GM19395 (cell line): ENCODE data around the gene ORC5.
"Not testable (repeated sequence)": the region's sequence is repeated elsewhere in the genome, so short reads cannot be mapped to it uniquely, and the experiment has no call there.

Source experiments
- ATAC-seq: cut with Tn5 transposase; IDR thresholded peaks from one replicate; pipeline ENCODE4 v1.9.1; 2021; ENCODE audit warnings: mild to moderate bottlenecking, moderate library complexity; ENCODE audit not compliant: unreplicated experiment

The ORC5 gene

GRCh38 chr7:104207731-104208420 lies at the start of gene ORC5:
Gene ORC5, minus strand, starts transcription at chr7:104208013. Its CDS starts 109 bp downstream, at chr7:104207904.
- ATAC-seq, result peak; percentile 99

- ATAC-seq, result no peak
Measured at GRCh38 chr7:104255616-104256015, 47.8 kb upstream of the ORC5 start.

- ATAC-seq, result no peak
Measured at GRCh38 chr7:104255194-104255593, 47.4 kb upstream of the ORC5 start.

GRCh38 chr7:104254696-104255095 lies 46.9 kb upstream of the ORC5 start:
- no peak for ATAC-seq

- ATAC-seq, result no peak
Measured at GRCh38 chr7:104252409-104253134, 44.8 kb upstream of the ORC5 start.

GRCh38 chr7:104242638-104243037 lies 34.8 kb upstream of the ORC5 start:
- no peak for ATAC-seq

GRCh38 chr7:104241538-104242209 lies 33.9 kb upstream of the ORC5 start:
- no peak for ATAC-seq

- no peak for ATAC-seq
Measured at GRCh38 chr7:104241135-104241534, 33.3 kb upstream of the ORC5 start.

- no peak for ATAC-seq
Measured at GRCh38 chr7:104240401-104240800, 32.6 kb upstream of the ORC5 start.

GRCh38 chr7:104234990-104235389 lies 27.2 kb upstream of the ORC5 start:
- not testable (repeated sequence) for ATAC-seq

- ATAC-seq, result peak; percentile 93
Measured at GRCh38 chr7:104231054-104232046, 23.5 kb upstream of the ORC5 start.

GRCh38 chr7:104230606-104231005 lies 22.8 kb upstream of the ORC5 start:
- no peak for ATAC-seq

- no peak for ATAC-seq
Measured at GRCh38 chr7:104228442-104228841, 20.6 kb upstream of the ORC5 start.

GRCh38 chr7:104225451-104225850 lies 17.6 kb upstream of the ORC5 start:
- ATAC-seq, result no peak

GRCh38 chr7:104217620-104218019 lies 9.8 kb upstream of the ORC5 start:
- no peak for ATAC-seq

GRCh38 chr7:104209063-104209462 lies 1.2 kb upstream of the ORC5 start:
- no peak for ATAC-seq

GRCh38 chr7:104208421-104208780 lies 588 bp upstream of the ORC5 start:
- peak; percentile 11 for ATAC-seq

- peak; percentile 51 for ATAC-seq
Measured at GRCh38 chr7:104207348-104207730, 474 bp downstream of the ORC5 start.

GRCh38 chr7:104206841-104207240 lies 972 bp downstream of the ORC5 start:
- ATAC-seq, result no peak

GRCh38 chr7:104198673-104199278 lies 9.0 kb downstream of the ORC5 start:
- no peak for ATAC-seq
